Upper lobe of left lung (tissue), 4 donors: Measurements from ENCODE around the gene PTPRN2.

Experiments
- CTCF ChIP-seq, 6 experiments: fragments of 450-650 bp in 4 of 6; fragments of 200-600 bp in 2 of 6; sonication (generic) in 2 of 6; IDR thresholded peaks; one replicate each; pipeline ENCODE4 v1.5.1; 2016 to 2019; ENCODE audit warnings: antibody characterized with exemption in 6 of 6
- POLR2A ChIP-seq, 4 donors: fragments of 450-650 bp; IDR thresholded peaks; one replicate each; pipeline ENCODE4 v1.5.1; 2016 to 2017; ENCODE audit warnings: antibody characterized with exemption in 4 of 4, mild to moderate bottlenecking in 2 of 4

DNA sequence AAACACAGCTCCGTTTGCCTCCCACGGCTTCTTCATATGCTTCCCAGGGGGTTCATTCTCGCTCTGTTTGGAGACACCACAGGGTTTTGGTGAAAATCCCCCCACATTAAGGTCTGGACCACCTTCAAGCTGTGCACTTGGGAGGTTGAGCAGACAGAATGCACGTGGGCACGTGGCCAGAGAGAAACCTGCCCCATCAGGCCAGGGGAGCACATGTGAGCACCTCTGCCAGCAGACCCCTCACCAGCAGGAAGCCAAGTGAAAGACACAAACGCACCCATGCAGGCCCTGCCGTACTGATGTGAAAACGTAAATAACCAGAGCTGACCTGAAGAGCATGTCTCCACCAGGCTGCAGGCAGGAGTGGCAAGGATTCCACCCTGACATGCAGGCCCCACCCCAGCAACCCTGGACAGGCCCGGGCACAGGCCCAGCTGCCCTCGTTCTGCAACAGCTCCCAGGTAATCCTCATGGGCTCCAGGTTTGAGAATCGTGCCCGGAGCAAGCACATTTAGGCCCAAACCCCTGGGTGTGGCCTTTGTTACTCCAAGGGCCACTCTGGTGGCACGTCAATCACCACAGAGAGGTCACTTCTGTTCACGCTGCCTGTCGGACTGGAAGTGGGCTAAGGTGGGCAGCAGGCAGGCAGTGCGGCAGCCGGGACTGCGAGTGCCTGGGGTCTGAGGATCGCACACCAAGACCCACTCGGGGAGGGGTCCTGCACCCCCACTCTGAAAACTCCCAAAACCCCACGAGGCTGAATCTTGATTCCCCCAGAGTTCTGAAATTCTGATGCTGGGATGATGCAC, 184.4 kb downstream of the PTPRN2 start:
- TF ChIP-seq CTCF (IDR thresholded peaks at IDR 0.05) = no peak
- TF ChIP-seq POLR2A (IDR thresholded peaks at IDR 0.05) = no peak
